CD14-positive monocyte (primary cell): Measurements from ENCODE around the gene HAPLN2. TPM values are rescaled to one million over a fixed set of nuclear protein-coding genes. Genes with fewer than 3 reads are reported as not detected.
"Not testable (repeated sequence)": the region's sequence is repeated elsewhere in the genome, so short reads cannot be mapped to it uniquely, and the experiment has no call there.

ENCODE experiments used
- DNase-seq, 3 donors: peaks; one replicate each; pipeline ENCODE4 v3.0.0-alpha.2; 2011 to 2022
- H2AFZ ChIP-seq: 2 replicates; pipeline ENCODE4 v1.6.0; 2012; ENCODE audit warnings: mild to moderate bottlenecking, low read depth, low read length, inconsistent platforms; ENCODE audit not compliant: insufficient read depth, poor library complexity, severe bottlenecking
- H3K27ac ChIP-seq, 2 donors: 1 replicate in 1 of 2; 2 replicates in 1 of 2; pipeline ENCODE4 v1.5.1; 2012 to 2013; ENCODE audit warnings: low read length in 2 of 2, control low read depth in 1 of 2, inconsistent platforms in 1 of 2, low read depth in 1 of 2, mild to moderate bottlenecking in 1 of 2
- H3K27me3 ChIP-seq, 2 donors: one replicate each; pipeline versions ENCODE4 v1.6.0 to v1.6.1; 2011 to 2013; ENCODE audit warnings: low read length in 2 of 2; ENCODE audit not compliant: control insufficient read depth in 2 of 2, insufficient read depth in 2 of 2
- H3K36me3 ChIP-seq, 2 donors: replicated peaks in 1 of 2; 1 replicate in 1 of 2; 2 replicates in 1 of 2; pipeline versions ENCODE4 v1.5.1 to v1.6.1; 2012 to 2013; ENCODE audit warnings: low read length in 2 of 2, control low read depth in 1 of 2, inconsistent platforms in 1 of 2, mild to moderate bottlenecking in 1 of 2; ENCODE audit not compliant: insufficient read depth in 2 of 2, control insufficient read depth in 1 of 2
- H3K4me1 ChIP-seq, 2 donors: 1 replicate in 1 of 2; 2 replicates in 1 of 2; pipeline versions ENCODE4 v1.5.1 to v1.6.1; 2012 to 2013; ENCODE audit warnings: low read length in 2 of 2, control low read depth in 1 of 2, inconsistent platforms in 1 of 2, mild to moderate bottlenecking in 1 of 2, moderate library complexity in 1 of 2; ENCODE audit not compliant: insufficient read depth in 2 of 2, control insufficient read depth in 1 of 2
- H3K4me2 ChIP-seq: replicated peaks from 2 replicates; pipeline ENCODE3; 2012; ENCODE audit warnings: low read length, moderate library complexity, mild to moderate bottlenecking; ENCODE audit not compliant: poor library complexity, severe bottlenecking; ENCODE audit errors: extremely low read depth
- H3K4me3 ChIP-seq, 3 experiments: fragments of 200-600 bp in 1 of 3; sonication (generic) in 1 of 3; replicated peaks in 1 of 3; 1 replicate in 2 of 3; 2 replicates in 1 of 3; pipeline ENCODE4 v1.5.1; 2011 to 2013; ENCODE audit warnings: low read length in 3 of 3, mild to moderate bottlenecking in 3 of 3, control low read depth in 2 of 3, low read depth in 2 of 3, inconsistent platforms in 1 of 3, moderate library complexity in 1 of 3
- H3K79me2 ChIP-seq: 2 replicates; pipeline ENCODE4 v1.6.0; 2012; ENCODE audit warnings: mild to moderate bottlenecking, control low read depth, inconsistent platforms, low read length, moderate library complexity; ENCODE audit not compliant: insufficient read depth
- H3K9ac ChIP-seq: 2 replicates; pipeline ENCODE4 v1.6.0; 2017; ENCODE audit warnings: low read length, mild to moderate bottlenecking; ENCODE audit not compliant: insufficient read depth, poor library complexity, severe bottlenecking
- H3K9me3 ChIP-seq, 2 donors: replicated peaks in 1 of 2; 1 replicate in 1 of 2; 2 replicates in 1 of 2; pipeline versions ENCODE4 v1.5.1 to v1.6.1; 2012 to 2013; ENCODE audit warnings: low read length in 2 of 2, control low read depth in 1 of 2; ENCODE audit not compliant: control insufficient read depth in 1 of 2, insufficient read depth in 1 of 2
- H4K20me1 ChIP-seq: 2 replicates; pipeline ENCODE4 v1.6.0; 2012; ENCODE audit warnings: mild to moderate bottlenecking, low read length, control low read depth, moderate library complexity; ENCODE audit not compliant: insufficient read depth
- H3K27ac Mint-ChIP-seq, 7 donors: one replicate each; pipeline ENCODE4 v1.8.0; 2020; ENCODE audit warnings: mild to moderate bottlenecking in 7 of 7, mixed read lengths in 7 of 7, moderate library complexity in 6 of 7, inconsistent platforms in 2 of 7
- H3K27me3 Mint-ChIP-seq, 3 donors: one replicate each; pipeline ENCODE4 v1.8.0; 2021 to 2022; ENCODE audit warnings: low read depth in 3 of 3, mild to moderate bottlenecking in 3 of 3, mixed read lengths in 3 of 3, moderate library complexity in 3 of 3, inconsistent platforms in 1 of 3
- H3K36me3 Mint-ChIP-seq, 2 donors: one replicate each; pipeline ENCODE4 v1.8.0; 2020; ENCODE audit warnings: mixed read lengths in 2 of 2, inconsistent platforms in 1 of 2, mild to moderate bottlenecking in 1 of 2
- H3K4me1 Mint-ChIP-seq: one replicate; pipeline ENCODE4 v1.8.0; 2020; ENCODE audit warnings: mild to moderate bottlenecking, mixed read lengths
- H3K4me3 Mint-ChIP-seq, 2 donors: one replicate each; pipeline ENCODE4 v1.8.0; 2020; ENCODE audit warnings: mild to moderate bottlenecking in 2 of 2, mixed read lengths in 2 of 2, moderate library complexity in 1 of 2
- H3K9me3 Mint-ChIP-seq, 7 donors: one replicate each; pipeline ENCODE4 v1.8.0; 2020 to 2022; ENCODE audit warnings: mixed read lengths in 7 of 7, mild to moderate bottlenecking in 6 of 7, moderate library complexity in 6 of 7, inconsistent platforms in 2 of 7
- CTCF ChIP-seq: fragments of 200-600 bp; IDR thresholded peaks from one replicate; pipeline ENCODE4 v1.8.0; 2022; ENCODE audit warnings: antibody characterized with exemption, mild to moderate bottlenecking
- WGBS: methylation state at CpG from one replicate; pipeline ENCODE4 v1.1.5; 2013; ENCODE audit warnings: missing lambda C conversion rate; ENCODE audit not compliant: insufficient coverage; 5-methylcytosine and 5-hydroxymethylcytosine counted together
- intact Hi-C, 2 donors: fragments of 100-400 bp; cut with micrococcal nuclease; formaldehyde crosslinking; loops; one replicate each; pipeline versions ENCODE4 v1.15.0 to v1.15.1; 2023
- polyA plus RNA-seq, 3 donors: library from polyadenylated mRNA; depleted of rRNA in 1 of 3; unstranded in 2 of 3; stranded (reverse) in 1 of 3; fragments of 300-500 nt in 2 of 3; fragments of >200 nt in 1 of 3; fragmentation: Illumina TruSeq in 2 of 3; gene quantifications; 1 replicate in 2 of 3; 2 replicates in 1 of 3; pipeline ENCODE4 v1.2.3, GENCODE V29; 2012 to 2021

Gene HAPLN2
- polyA plus RNA-seq, 3 donors: not detected

GRCh38 chr1:156629823-156630449 is 10.7 kb downstream of the HAPLN2 start:
- Mint-ChIP-seq H3K4me3 (peak overlapping the region in 1 of 2 donors; percentile 48), H3K36me3 (peaks cover 0 to 2% of the 10 kb centered on the region in 2 donors), H3K9me3 (peaks cover 0 to 5% (median 2%) of the 10 kb centered on the region in 7 donors), H3K27ac (no peak overlapping the region), H3K4me1 (peaks cover 6% of the 10 kb centered on the region), H3K27me3 (peaks cover 57 to 82% (median 70%) of the 10 kb centered on the region in 3 donors)
- H3K27ac ChIP-seq: no peak overlapping the region
- H2AFZ ChIP-seq: no peak overlapping the region
- intact Hi-C loops: loop anchor here (5.0 to 10.0 kb wide), 4 partner anchors 45 to 97 kb away; partner anchors contain the start of genes NES (in 2 of the 2), ISG20L2 (in 1 of the 2) and METTL25B (in 1 of the 2)
- DNase-seq: no peak
- no peaks in the 10 kb centered on the region for H3K79me2 ChIP-seq
- no peak overlapping the region for H3K9ac ChIP-seq
- no peak for TF ChIP-seq CTCF
- H3K4me2 ChIP-seq: no peak overlapping the region
- peaks cover 7 to 10% of the 10 kb centered on the region in 2 donors for H3K4me1 ChIP-seq
- no peak overlapping the region for H3K4me3 ChIP-seq
- no CpG with 5 or more reads among the region's 8 CpGs for WGBS
- H3K36me3 ChIP-seq: no peaks in the 10 kb centered on the region
- no peaks in the 10 kb centered on the region for H4K20me1 ChIP-seq
- H3K9me3 ChIP-seq: no peaks in the 10 kb centered on the region
- peaks cover 43 to 70% of the 10 kb centered on the region in 2 donors for H3K27me3 ChIP-seq

DNA sequence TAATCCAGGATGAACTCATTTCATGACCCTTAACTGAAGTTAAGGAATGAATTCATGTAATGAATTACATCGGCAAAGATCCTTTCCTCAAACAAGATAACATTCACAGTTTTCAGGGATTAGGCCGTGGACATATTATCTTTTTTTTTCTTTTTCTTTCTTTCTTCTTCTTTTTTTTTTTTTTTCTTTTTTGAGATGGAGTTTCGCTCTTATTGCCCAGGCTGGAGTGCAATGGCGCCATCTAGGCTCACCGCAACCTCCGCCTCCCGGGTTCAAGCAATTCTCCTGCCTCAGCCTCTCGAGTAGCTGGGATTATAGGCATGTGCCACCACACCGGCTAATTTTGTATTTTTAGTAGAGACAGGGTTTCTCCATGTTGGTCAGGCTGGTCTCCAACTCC is 11.9 kb downstream of the HAPLN2 start:
- not testable (repeated sequence) for H3K9me3 Mint-ChIP-seq, H3K36me3 Mint-ChIP-seq

More for the DNA sequence above, 11.9 kb downstream of the HAPLN2 start:
- H3K4me3 Mint-ChIP-seq: peak overlapping the region in 1 of 2 donors; percentile 65
- H3K79me2 ChIP-seq, H3K4me1 Mint-ChIP-seq, H3K27ac Mint-ChIP-seq, intact Hi-C loops, H3K9ac ChIP-seq, H4K20me1 ChIP-seq, DNase-seq, H3K4me3 ChIP-seq, H3K9me3 ChIP-seq, H3K4me2 ChIP-seq, H3K27ac ChIP-seq, H2AFZ ChIP-seq, H3K4me1 ChIP-seq, H3K36me3 ChIP-seq: not testable (repeated sequence)
- peaks cover 46 to 78% (median 60%) of the 10 kb centered on the region in 3 donors for H3K27me3 Mint-ChIP-seq
- WGBS: 80% methylated on average over 1 of the region's 9 CpGs
- peaks cover 35 to 67% of the 10 kb centered on the region in 2 donors for H3K27me3 ChIP-seq
